GM12892 (cell line): ENCODE data around the gene TCF7L1.

Source experiments
- POLR2A ChIP-seq: IDR thresholded peaks from 2 replicates; pipeline ENCODE4 v1.6.1; 2011; ENCODE audit warnings: low read depth, low read length, control low read depth
- POLR2AphosphoS5 ChIP-seq: IDR thresholded peaks from 2 replicates; pipeline ENCODE4 v1.6.1; 2011; ENCODE audit warnings: low read depth, low read length, control low read depth
- TAF1 ChIP-seq: IDR thresholded peaks from 2 replicates; pipeline ENCODE4 v1.6.1; 2011; ENCODE audit warnings: low read depth, mild to moderate bottlenecking, control low read depth, low read length, borderline replicate concordance

- TF ChIP-seq POLR2A, result no peak
- no peak for TF ChIP-seq POLR2AphosphoS5
- no peak for TF ChIP-seq TAF1
Observed at GRCh38 chr2:85266146-85267041, 133.2 kb downstream of the TCF7L1 start.
